ENCODE results near the gene CFLAR. TPM values are rescaled to one million over a fixed set of nuclear protein-coding genes. Genes with fewer than 3 reads are reported as not detected.

Gene CFLAR
- polyA plus RNA-seq, 1 of the 3 experiments (the other 2 are of a cell fraction), result 23.7 TPM

- Histone ChIP-seq H4K20me1 (ENCODE audit: insufficient read depth) (no peaks in the 10 kb centered on the region), H3K36me3 (replicated peaks in 1 of 2; ENCODE audit: control insufficient read depth in 1 of 2, insufficient read depth in 2 of 2, low read length in 1 of 2) (no peaks in the 10 kb centered on the region), H3F3A (replicated peaks; ENCODE audit: insufficient read depth) (no peaks in the 10 kb centered on the region), H3K4me2 (peak overlapping the region; percentile 40; the same call in 1 of the 2 replicates), H3K79me2 (ENCODE audit: insufficient read depth) (no peaks in the 10 kb centered on the region), H3K4me1 (ENCODE audit: control insufficient read depth in 1 of 2, insufficient read depth in 2 of 2, low read depth in 1 of 2, low read length in 1 of 2) (peaks cover 0 to 9% of the 10 kb centered on the region in 2 experiments; a peak in 1 of 4 replicates), H2AFZ (ENCODE audit: low read depth) (peak overlapping the region; percentile 47; the same call in 1 of the 2 replicates), H3K27ac (ENCODE audit: low read depth in 2 of 2, low read length in 1 of 2) (no peak overlapping the region), H3K9ac (no peak overlapping the region), H3K4me3 (ENCODE audit: low read depth in 2 of 2, low read length in 1 of 2) (no peak overlapping the region), H3K9me3 (no peaks in the 10 kb centered on the region), H3K27me3 (ENCODE audit: insufficient read depth) (no peaks in the 10 kb centered on the region), H3K9me2 (no peaks in the 10 kb centered on the region)
- WGBS (ENCODE audit: low lambda C conversion rate), result 67% methylated on average over 7 of the region's 8 CpGs
- TF ChIP-seq CHD2 (IDR thresholded peaks at IDR 0.05; ENCODE audit: low read length, partially characterized antibody) (no peak), CTCF (IDR thresholded peaks at IDR 0.05) (no peak), RXRA (IDR thresholded peaks at IDR 0.05; ENCODE audit: borderline replicate concordance, low read depth) (no peak), POLR2AphosphoS5 (IDR thresholded peaks at IDR 0.05; ENCODE audit: low read depth, low read length) (no peak), FOXJ3 (CRISPR knock-in tag; IDR thresholded peaks at IDR 0.05) (no peak), RCOR1 (IDR thresholded peaks at IDR 0.05; ENCODE audit: low read length) (no peak), PBX3 (IDR thresholded peaks at IDR 0.05) (no peak), USF1 (IDR thresholded peaks at IDR 0.05; ENCODE audit: borderline replicate concordance, low read depth) (no peak), EP300 (IDR thresholded peaks at IDR 0.05; ENCODE audit: borderline replicate concordance in 1 of 2, low read depth in 1 of 2, low read length in 1 of 2) (no peak), GATA2 (CRISPR knock-in tag; IDR thresholded peaks at IDR 0.05) (no peak), SIN3A (IDR thresholded peaks at IDR 0.05; ENCODE audit: borderline replicate concordance, low read depth, low read length) (no peak), SMC3 (IDR thresholded peaks at IDR 0.05; ENCODE audit: low read depth, low read length) (no peak), USF2 (IDR thresholded peaks at IDR 0.05; ENCODE audit: borderline replicate concordance, low read depth, low read length) (no peak), YY1 (IDR thresholded peaks at IDR 0.05; ENCODE audit: low read depth) (no peak), MAX (IDR thresholded peaks at IDR 0.05; ENCODE audit: low read depth) (no peak), REST (IDR thresholded peaks at IDR 0.05; ENCODE audit: low read depth, low read length) (no peak), RFX5 (IDR thresholded peaks at IDR 0.05; ENCODE audit: low read length) (no peak), NFIC (IDR thresholded peaks at IDR 0.05; ENCODE audit: borderline replicate concordance) (no peak)
- no peak for DNase-seq
- CTCF ChIA-PET, result interaction anchor here (1.8 kb wide), 1 partner anchor 9 kb away, joined by 9 read pairs; no protein-coding TSS in a partner anchor
- POLR2A ChIA-PET, result no interaction called here
Observed at GRCh38 chr2:201223089-201224073, 107.4 kb downstream of the CFLAR start.

All from SK-N-SH (cell line).